H9 (cell line): ENCODE data around the gene NPHS1. TPM values are rescaled to one million over a fixed set of nuclear protein-coding genes. Genes with fewer than 3 reads are reported as not detected.
A peak's percentile ranks its signal among the peaks of the same experiment; 100 is the strongest.

Source experiments
- DNase-seq: peaks from one replicate; pipeline ENCODE4 v3.0.0-alpha.2; 2017
- H2AFZ ChIP-seq: one replicate; pipeline ENCODE4 v1.6.1; 2013; ENCODE audit warnings: mild to moderate bottlenecking, low read length, control low read depth, moderate library complexity
- H2AK5ac ChIP-seq: 2 replicates; pipeline ENCODE4 v1.6.1; 2013; ENCODE audit warnings: low read length, control low read depth, mixed read lengths; ENCODE audit not compliant: insufficient read length
- H2BK120ac ChIP-seq: one replicate; pipeline ENCODE4 v1.6.1; 2013; ENCODE audit warnings: low read depth, mild to moderate bottlenecking, low read length, control low read depth, inconsistent platforms; ENCODE audit not compliant: poor library complexity, severe bottlenecking
- H2BK12ac ChIP-seq: 2 replicates; pipeline ENCODE4 v1.6.1; 2013; ENCODE audit warnings: low read length, control low read depth, mixed read lengths, low read depth; ENCODE audit not compliant: insufficient read length
- H2BK15ac ChIP-seq: 2 replicates; pipeline ENCODE4 v1.6.1; 2013; ENCODE audit warnings: low read depth, low read length, control low read depth
- H2BK20ac ChIP-seq: one replicate; pipeline ENCODE4 v1.6.1; 2013; ENCODE audit warnings: low read depth, mild to moderate bottlenecking, low read length, control low read depth, inconsistent platforms; ENCODE audit not compliant: poor library complexity, severe bottlenecking
- H2BK5ac ChIP-seq: 2 replicates; pipeline ENCODE4 v1.6.1; 2013; ENCODE audit warnings: low read length, control low read depth, mixed read lengths; ENCODE audit not compliant: insufficient read length
- H3K14ac ChIP-seq: 2 replicates; pipeline ENCODE4 v1.6.1; 2013; ENCODE audit warnings: low read length, control low read depth; ENCODE audit not compliant: insufficient read depth
- H3K18ac ChIP-seq: 2 replicates; pipeline ENCODE4 v1.6.1; 2013; ENCODE audit warnings: low read depth, mild to moderate bottlenecking, mixed read lengths, low read length, control low read depth; ENCODE audit not compliant: insufficient read length
- H3K23ac ChIP-seq: 2 replicates; pipeline ENCODE4 v1.6.1; 2013; ENCODE audit warnings: low read length, control low read depth, mixed read lengths, low read depth; ENCODE audit not compliant: insufficient read length
- H3K23me2 ChIP-seq: 2 replicates; pipeline ENCODE4 v1.6.1; 2013; ENCODE audit warnings: low read depth, mild to moderate bottlenecking, mixed read lengths, low read length, control low read depth; ENCODE audit not compliant: insufficient read length, poor library complexity, severe bottlenecking
- H3K27ac ChIP-seq: 2 replicates; pipeline ENCODE4 v1.5.1; 2013; ENCODE audit warnings: low read length, control low read depth, mixed read lengths, low read depth; ENCODE audit not compliant: insufficient read length
- H3K27me3 ChIP-seq: 2 replicates; pipeline ENCODE4 v1.6.1; 2013; ENCODE audit warnings: low read length, control low read depth, inconsistent platforms; ENCODE audit not compliant: insufficient read depth
- H3K4ac ChIP-seq: 2 replicates; pipeline ENCODE4 v1.6.1; 2013; ENCODE audit warnings: low read depth, mild to moderate bottlenecking, control low read depth, inconsistent platforms, low read length, moderate library complexity
- H3K4me1 ChIP-seq: 2 replicates; pipeline ENCODE4 v1.6.1; 2013; ENCODE audit warnings: low read length, control low read depth, inconsistent platforms; ENCODE audit not compliant: insufficient read depth
- H3K4me2 ChIP-seq: 2 replicates; pipeline ENCODE4 v1.6.1; 2013; ENCODE audit warnings: low read length, control low read depth, mixed read lengths; ENCODE audit not compliant: insufficient read length, insufficient read depth
- H3K56ac ChIP-seq: 2 replicates; pipeline ENCODE4 v1.6.1; 2013; ENCODE audit warnings: low read depth, mild to moderate bottlenecking, mixed read lengths, low read length, control low read depth; ENCODE audit not compliant: insufficient read length
- H3K79me1 ChIP-seq: 2 replicates; pipeline ENCODE4 v1.6.1; 2013; ENCODE audit warnings: low read depth, mild to moderate bottlenecking, moderate library complexity, low read length, control low read depth, inconsistent platforms; ENCODE audit not compliant: insufficient read depth, poor library complexity, severe bottlenecking
- H3K79me2 ChIP-seq: 2 replicates; pipeline ENCODE4 v1.6.1; 2013; ENCODE audit warnings: low read length, control low read depth, inconsistent platforms; ENCODE audit not compliant: insufficient read depth
- H3K9ac ChIP-seq: 2 replicates; pipeline ENCODE4 v1.6.1; 2013; ENCODE audit warnings: low read length, control low read depth, mixed read lengths; ENCODE audit not compliant: insufficient read length; ENCODE audit errors: extremely low read depth
- H3K9me3 ChIP-seq: one replicate; pipeline ENCODE4 v1.6.1; 2013; ENCODE audit warnings: low read depth, low read length, inconsistent platforms; ENCODE audit not compliant: control insufficient read depth
- H3T11ph ChIP-seq: one replicate; pipeline ENCODE4 v1.6.1; 2013; ENCODE audit warnings: mild to moderate bottlenecking, low read length, control low read depth, inconsistent platforms
- H4K20me1 ChIP-seq: one replicate; pipeline ENCODE4 v1.6.1; 2013; ENCODE audit not compliant: control insufficient read depth, insufficient read length, insufficient read depth
- H4K5ac ChIP-seq: 2 replicates; pipeline ENCODE4 v1.6.1; 2013; ENCODE audit warnings: low read depth, mild to moderate bottlenecking, mixed read lengths, low read length, control low read depth; ENCODE audit not compliant: insufficient read length
- H4K8ac ChIP-seq: replicated peaks from 2 replicates; pipeline ENCODE4 v1.6.1; 2013; ENCODE audit warnings: low read length, control low read depth, mixed read lengths, low read depth; ENCODE audit not compliant: insufficient read length
- H4K91ac ChIP-seq: 2 replicates; pipeline ENCODE4 v1.6.1; 2013; ENCODE audit warnings: low read depth, mild to moderate bottlenecking, moderate library complexity, mixed read lengths, low read length, control low read depth; ENCODE audit not compliant: insufficient read length
- H3K27ac Mint-ChIP-seq, 3 experiments: 2 replicates in 2 of 3; 3 replicates in 1 of 3; pipeline ENCODE4 v1.8.0; 2020 to 2021; ENCODE audit warnings: mixed read lengths in 3 of 3, mild to moderate bottlenecking in 1 of 3, moderate library complexity in 1 of 3
- H3K27me3 Mint-ChIP-seq: 2 replicates; pipeline ENCODE4 v1.8.0; 2021; ENCODE audit warnings: low read depth, mild to moderate bottlenecking, moderate library complexity, mixed read lengths
- H3K36me3 Mint-ChIP-seq, 3 experiments: 2 replicates in 2 of 3; 3 replicates in 1 of 3; pipeline ENCODE4 v1.8.0; 2020 to 2021; ENCODE audit warnings: low read depth in 3 of 3, mixed read lengths in 3 of 3; ENCODE audit not compliant: insufficient read depth in 1 of 3
- H3K4me1 Mint-ChIP-seq, 2 experiments: 2 replicates each; pipeline ENCODE4 v1.8.0; 2020; ENCODE audit warnings: mixed read lengths in 2 of 2
- H3K4me3 Mint-ChIP-seq, 2 experiments: 2 replicates in 1 of 2; 3 replicates in 1 of 2; pipeline ENCODE4 v1.8.0; 2020 to 2021; ENCODE audit warnings: mild to moderate bottlenecking in 2 of 2, mixed read lengths in 2 of 2, moderate library complexity in 1 of 2
- H3K9me3 Mint-ChIP-seq, 2 experiments: 2 replicates in 1 of 2; 3 replicates in 1 of 2; pipeline ENCODE4 v1.8.0; 2020; ENCODE audit warnings: mild to moderate bottlenecking in 2 of 2, mixed read lengths in 2 of 2, moderate library complexity in 1 of 2
- CTCF ChIP-seq: fragments of 200-600 bp; sonication (generic); conservative IDR thresholded peaks from 3 replicates; pipeline ENCODE4 v1.8.0; 2021; ENCODE audit warnings: antibody characterized with exemption, mild to moderate bottlenecking
- WGBS: extraction: QIAGEN DNeasy Blood & Tissue Kit; methylation state at CpG from one replicate; pipeline ENCODE4 v1.1.7; 2013; ENCODE audit warnings: missing lambda C conversion rate, low lambda C conversion rate, mixed read lengths; ENCODE audit not compliant: insufficient read length; ENCODE audit errors: extremely low coverage; 5-methylcytosine and 5-hydroxymethylcytosine counted together
- total RNA-seq: library from RNA; stranded (reverse); gene quantifications from 2 replicates; pipeline ENCODE4 v1.2.1, GENCODE V29; 2021

NPHS1 gene
- total RNA-seq, 1 experiment from 2014 or later, result 0.83 TPM

- no peaks in the 10 kb centered on the region for H3K79me1 ChIP-seq
- no peak overlapping the region for H2BK5ac ChIP-seq
Observed at GRCh38 chr19:35861640-35862160, 9.4 kb upstream of the NPHS1 start.

More at GRCh38 chr19:35861640-35862160, 9.4 kb upstream of the NPHS1 start:
- peak overlapping the region; percentile 0 for H3K9ac ChIP-seq
- no peak overlapping the region for H3T11ph ChIP-seq
- peak overlapping the region; percentile 62 to 81 for H3K4me3 Mint-ChIP-seq
- peaks cover 92% of the 10 kb centered on the region for H3K27me3 Mint-ChIP-seq
- no peak overlapping the region for H2BK12ac ChIP-seq
- H4K20me1 ChIP-seq, result peaks cover 3% of the 10 kb centered on the region
- H3K4me1 Mint-ChIP-seq, result peaks cover 9 to 13% of the 10 kb centered on the region in 2 experiments
- no peak overlapping the region for H3K18ac ChIP-seq
- H3K4me2 ChIP-seq, result peak overlapping the region; percentile 71
- H2BK15ac ChIP-seq, result no peak overlapping the region
- no peak for DNase-seq
- H3K14ac ChIP-seq, result 0 out of 2 replicates have a peak overlapping the region, but pooled peaks have one; percentile 19
- no peaks in the 10 kb centered on the region for H3K79me2 ChIP-seq
- no peak overlapping the region for H2AFZ ChIP-seq
- no peak overlapping the region for H4K5ac ChIP-seq
- no peak overlapping the region for H3K27ac Mint-ChIP-seq
- H3K27me3 ChIP-seq, result peaks cover 4% of the 10 kb centered on the region; the same call in 1 of the 2 replicates
- no peak overlapping the region for H3K27ac ChIP-seq
- WGBS, result no CpG with 5 or more reads among the region's 19 CpGs
- H2BK120ac ChIP-seq, result no peak overlapping the region
- no peaks in the 10 kb centered on the region; a peak in 1 of 5 replicates for H3K9me3 Mint-ChIP-seq
- H2BK20ac ChIP-seq, result no peak overlapping the region
- H2AK5ac ChIP-seq, result no peak overlapping the region
- no peaks in the 10 kb centered on the region for H3K9me3 ChIP-seq
- H3K4me1 ChIP-seq, result no peaks in the 10 kb centered on the region
- H4K8ac ChIP-seq, result no peak overlapping the region
- no peak overlapping the region for H3K4ac ChIP-seq
- peaks cover 3 to 4% (median 4%) of the 10 kb centered on the region in 3 experiments; a peak in 3 of 7 replicates for H3K36me3 Mint-ChIP-seq
- TF ChIP-seq CTCF, result no peak
- H4K91ac ChIP-seq, result no peak overlapping the region
- no peak overlapping the region for H3K56ac ChIP-seq
- H3K23me2 ChIP-seq, result peaks cover 10% of the 10 kb centered on the region
- H3K23ac ChIP-seq, result no peak overlapping the region
